ENCODE measurements around the gene GMIP. TPM values are rescaled to one million over a fixed set of nuclear protein-coding genes. Genes with fewer than 3 reads are reported as not detected.
A peak's percentile ranks its signal among the peaks of the same experiment; 100 is the strongest.

Gene GMIP
- total RNA-seq, 1 donor from 2014 or later: 54.4 TPM

DNA sequence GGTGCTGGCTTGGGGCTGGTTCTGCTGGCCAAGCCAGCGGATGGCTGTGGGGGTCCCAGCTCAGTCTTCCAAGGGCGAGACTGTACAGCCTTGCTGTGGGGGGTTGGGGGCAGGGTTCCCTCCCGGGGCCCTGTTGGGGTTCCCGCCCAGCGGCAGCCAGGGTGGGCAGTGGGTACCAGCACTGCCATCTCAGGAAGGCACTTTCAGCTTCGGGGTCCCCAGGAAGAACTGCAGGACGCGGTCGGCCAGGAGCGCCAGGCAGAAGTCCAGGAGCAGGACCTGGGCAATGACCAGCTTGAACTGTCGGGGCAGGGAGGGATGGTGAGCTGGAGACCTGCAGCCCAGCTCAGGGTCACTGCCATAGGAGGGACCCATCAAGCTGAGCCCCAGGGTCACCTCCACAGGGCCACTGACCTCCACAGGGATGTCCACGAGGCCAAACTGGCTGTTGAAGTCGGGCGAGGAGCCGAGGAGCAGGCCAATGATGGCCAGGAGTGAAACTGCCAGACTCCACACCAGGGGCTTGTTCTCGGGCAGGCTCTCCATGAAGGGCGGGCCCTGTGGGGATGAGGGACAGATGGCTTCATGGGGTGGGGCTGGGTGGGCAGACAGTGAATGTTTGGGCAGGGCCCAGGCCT lies 1.9 kb upstream of the GMIP start:
- intact Hi-C loops (cut with DNase I): no loop called here
- TF ChIP-seq, protein P1, sequence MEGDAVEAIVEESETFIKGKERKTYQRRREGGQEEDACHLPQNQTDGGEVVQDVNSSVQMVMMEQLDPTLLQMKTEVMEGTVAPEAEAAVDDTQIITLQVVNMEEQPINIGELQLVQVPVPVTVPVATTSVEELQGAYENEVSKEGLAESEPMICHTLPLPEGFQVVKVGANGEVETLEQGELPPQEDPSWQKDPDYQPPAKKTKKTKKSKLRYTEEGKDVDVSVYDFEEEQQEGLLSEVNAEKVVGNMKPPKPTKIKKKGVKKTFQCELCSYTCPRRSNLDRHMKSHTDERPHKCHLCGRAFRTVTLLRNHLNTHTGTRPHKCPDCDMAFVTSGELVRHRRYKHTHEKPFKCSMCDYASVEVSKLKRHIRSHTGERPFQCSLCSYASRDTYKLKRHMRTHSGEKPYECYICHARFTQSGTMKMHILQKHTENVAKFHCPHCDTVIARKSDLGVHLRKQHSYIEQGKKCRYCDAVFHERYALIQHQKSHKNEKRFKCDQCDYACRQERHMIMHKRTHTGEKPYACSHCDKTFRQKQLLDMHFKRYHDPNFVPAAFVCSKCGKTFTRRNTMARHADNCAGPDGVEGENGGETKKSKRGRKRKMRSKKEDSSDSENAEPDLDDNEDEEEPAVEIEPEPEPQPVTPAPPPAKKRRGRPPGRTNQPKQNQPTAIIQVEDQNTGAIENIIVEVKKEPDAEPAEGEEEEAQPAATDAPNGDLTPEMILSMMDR (IDR thresholded peaks at IDR 0.05): no peak
- ATAC-seq: no peak
- Histone ChIP-seq H3K4me3 (no peak overlapping the region), H3K27ac (no peak overlapping the region), H3K27me3 (ENCODE audit: low read depth) (no peaks in the 10 kb centered on the region), H3K36me3 (peaks cover 70% of the 10 kb centered on the region), H3K9me3 (no peaks in the 10 kb centered on the region), H3K4me1 (peaks cover 14% of the 10 kb centered on the region)
- no peak for DNase-seq

DNA sequence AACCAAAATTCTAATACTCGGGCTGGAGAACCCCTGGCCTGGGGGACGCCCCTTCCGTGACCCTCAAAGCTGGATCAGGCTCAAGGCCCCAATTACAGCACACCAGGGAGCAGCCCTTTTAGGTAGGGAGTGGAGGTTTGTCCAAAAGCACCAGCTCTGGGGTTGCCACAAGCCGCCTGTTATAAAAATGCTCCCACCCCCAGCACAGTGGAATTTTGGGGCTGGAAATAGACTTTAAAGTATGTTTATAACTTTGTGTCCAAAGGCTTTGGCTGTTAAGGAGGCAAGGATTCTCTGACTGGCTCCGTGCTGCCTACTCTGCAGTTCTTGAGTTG lies 564 bp upstream of the GMIP start:
- no peak for ATAC-seq
- H3K9me3 ChIP-seq: no peaks in the 10 kb centered on the region
- H3K36me3 ChIP-seq: peaks cover 67% of the 10 kb centered on the region
- H3K27ac ChIP-seq: peak overlapping the region; percentile 91
- intact Hi-C loops (cut with DNase I): no loop called here
- H3K27me3 ChIP-seq (ENCODE audit: low read depth): no peaks in the 10 kb centered on the region
- TF ChIP-seq, protein P1 (IDR thresholded peaks at IDR 0.05): no peak
- no peak for DNase-seq
- peak overlapping the region; percentile 93 for H3K4me3 ChIP-seq
- H3K4me1 ChIP-seq: peaks cover 14% of the 10 kb centered on the region

DNA sequence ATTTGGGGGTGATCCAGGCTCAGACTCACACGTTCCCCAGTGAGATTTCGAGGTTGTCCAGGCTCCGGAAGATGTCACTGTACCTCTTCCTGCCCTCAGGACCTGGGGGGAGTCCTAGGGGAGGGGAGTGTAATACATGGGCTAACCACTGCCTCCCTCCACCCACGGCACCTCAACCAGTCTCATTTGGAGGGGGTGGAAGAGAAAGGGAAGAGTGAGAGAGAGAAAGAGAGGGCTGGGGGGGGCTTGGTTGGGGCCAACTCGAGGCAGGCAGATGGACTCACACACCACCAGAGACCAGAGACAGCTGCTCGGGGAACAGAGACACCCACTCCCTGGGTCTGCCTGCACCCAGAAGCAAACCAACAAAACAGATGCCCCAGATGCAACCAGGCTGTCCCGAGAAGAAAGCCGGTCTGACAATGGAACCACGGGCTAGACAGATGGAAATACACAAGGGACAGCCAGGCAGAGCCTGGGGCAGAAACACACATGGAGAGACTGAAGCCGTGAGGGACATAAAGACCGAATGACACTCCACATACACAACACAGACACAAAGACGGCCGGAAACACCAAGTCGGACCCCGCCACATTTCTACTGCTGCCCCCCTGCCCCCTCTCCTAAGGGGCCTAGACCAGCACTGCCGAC lies 825 bp downstream of the GMIP start:
- TF ChIP-seq, protein P1 (IDR thresholded peaks at IDR 0.05): no peak
- no peaks in the 10 kb centered on the region for H3K27me3 ChIP-seq (ENCODE audit: low read depth)
- H3K36me3 ChIP-seq: peaks cover 63% of the 10 kb centered on the region
- peak overlapping the region; percentile 91 for H3K27ac ChIP-seq
- intact Hi-C loops (cut with DNase I): no loop called here
- H3K4me1 ChIP-seq: peaks cover 14% of the 10 kb centered on the region
- no peaks in the 10 kb centered on the region for H3K9me3 ChIP-seq
- peak overlapping the region; percentile 93 for H3K4me3 ChIP-seq
- DNase-seq (no peak), ATAC-seq (peak; percentile 1 to 14)

DNA sequence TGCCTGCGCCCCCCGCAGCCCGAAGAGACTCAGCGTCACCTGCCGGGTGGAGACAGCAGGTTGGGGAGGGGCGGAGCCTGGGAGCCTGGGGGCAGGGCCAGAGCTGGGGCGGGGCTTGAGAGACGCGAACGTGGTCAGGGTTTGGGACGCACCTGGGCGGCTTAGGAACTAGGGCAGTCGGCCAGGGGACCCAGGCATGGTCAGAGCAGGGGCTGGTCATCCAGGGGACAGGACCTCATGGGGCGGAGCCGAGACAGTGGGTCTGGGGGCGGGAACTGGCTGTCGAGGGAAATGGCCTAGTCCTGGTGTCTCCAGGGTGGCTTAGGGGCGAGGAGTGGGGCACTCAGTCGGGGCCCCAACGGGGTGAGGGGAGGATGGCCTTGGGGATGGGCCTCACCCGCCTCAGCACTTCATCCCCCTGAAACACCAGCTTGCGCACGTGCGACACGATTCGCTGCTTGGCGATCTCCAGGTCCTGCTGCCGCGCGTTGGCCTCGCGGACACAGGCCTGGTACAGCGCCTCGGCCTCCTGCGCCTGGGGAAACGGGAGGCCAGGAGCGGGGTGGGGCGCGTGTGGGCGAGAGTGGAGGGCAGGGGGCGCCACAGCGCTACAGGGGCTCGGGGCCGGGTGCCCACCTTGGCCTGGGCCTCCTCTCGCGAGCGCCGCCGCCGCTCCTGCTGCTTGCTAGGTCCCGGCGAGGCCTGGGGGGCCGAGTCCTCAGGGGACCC lies 5.8 kb downstream of the GMIP start:
- ATAC-seq (peak; percentile 20 to 56), DNase-seq (no peak)
- Histone ChIP-seq H3K4me3 (no peak overlapping the region), H3K4me1 (peaks cover 3% of the 10 kb centered on the region), H3K27ac (no peak overlapping the region), H3K36me3 (peaks cover 78% of the 10 kb centered on the region), H3K9me3 (no peaks in the 10 kb centered on the region), H3K27me3 (ENCODE audit: low read depth) (no peaks in the 10 kb centered on the region)
- intact Hi-C loops (cut with DNase I): no loop called here
- TF ChIP-seq, protein P1 (IDR thresholded peaks at IDR 0.05): no peak

DNA sequence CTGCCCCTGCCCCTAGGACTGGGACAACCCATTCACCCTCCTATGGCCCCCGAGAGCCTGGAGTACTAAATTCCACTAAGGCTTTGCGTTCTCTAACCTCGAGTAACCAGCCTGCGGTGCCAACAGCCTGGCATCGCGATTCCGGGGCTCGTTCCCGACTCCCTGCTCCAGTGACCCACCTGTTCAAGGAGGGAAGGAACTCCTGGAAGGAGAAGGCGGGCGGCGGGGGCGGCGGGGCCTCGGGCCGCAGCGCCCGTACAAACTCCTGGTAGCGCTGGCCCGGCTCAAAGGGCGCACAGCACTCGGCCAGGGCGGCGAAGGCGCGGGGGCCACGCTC lies 6.3 kb downstream of the GMIP start:
- Histone ChIP-seq H3K4me1 (no peaks in the 10 kb centered on the region), H3K27ac (no peak overlapping the region), H3K27me3 (ENCODE audit: low read depth) (no peaks in the 10 kb centered on the region), H3K36me3 (peaks cover 83% of the 10 kb centered on the region), H3K4me3 (no peak overlapping the region), H3K9me3 (no peaks in the 10 kb centered on the region)
- intact Hi-C loops (cut with DNase I): no loop called here
- TF ChIP-seq, protein P1 (IDR thresholded peaks at IDR 0.05): no peak
- DNase-seq (no peak), ATAC-seq (no peak)
